CD4-positive, alpha-beta memory T cell (primary cell): ENCODE measurements around the gene FBXO28. TPM values are rescaled to one million over a fixed set of nuclear protein-coding genes. Genes with fewer than 3 reads are reported as not detected.
A peak's percentile ranks its signal among the peaks of the same experiment; 100 is the strongest.

Experiments used
- CTCF ChIA-PET: fragments of 350-600 bp; sonication (Branson Sonifier 250); formaldehyde crosslinking; loops from one replicate; lab custom pipeline; 2021; ENCODE audit warnings: inconsistent platforms; ENCODE audit not compliant: partially characterized antibody; lab: Charles Lee
- POLR2A ChIA-PET: fragments of 350-600 bp; sonication (Branson Sonifier 250); formaldehyde crosslinking; loops from one replicate; lab custom pipeline; 2021; ENCODE audit not compliant: partially characterized antibody; lab: Charles Lee
- DNase-seq, 5 donors: peaks; one replicate each; pipeline versions ENCODE4 v3.0.0 to v3.0.0-alpha.2; 2020 to 2022; ENCODE audit warnings: mixed read lengths in 1 of 5
- H3K27ac ChIP-seq: one replicate; pipeline ENCODE4 v1.7.0; 2013; ENCODE audit warnings: low read depth, low read length
- H3K27me3 ChIP-seq: 2 replicates; pipeline ENCODE4 v1.7.0; 2013; ENCODE audit warnings: mild to moderate bottlenecking, low read length, moderate library complexity; ENCODE audit not compliant: insufficient read depth
- H3K36me3 ChIP-seq: 2 replicates; pipeline ENCODE4 v1.7.0; 2013; ENCODE audit warnings: mild to moderate bottlenecking, low read length, moderate library complexity; ENCODE audit not compliant: insufficient read depth
- H3K4me1 ChIP-seq: 2 replicates; pipeline ENCODE4 v1.7.0; 2013; ENCODE audit warnings: mild to moderate bottlenecking, low read length, moderate library complexity; ENCODE audit not compliant: insufficient read depth
- H3K4me3 ChIP-seq, 2 donors: one replicate each; pipeline ENCODE4 v1.7.0; 2013; ENCODE audit warnings: low read length in 2 of 2, mild to moderate bottlenecking in 1 of 2
- H3K9me3 ChIP-seq, 2 donors: one replicate each; pipeline ENCODE4 v1.7.0; 2013; ENCODE audit warnings: low read length in 2 of 2, control low read depth in 1 of 2; ENCODE audit not compliant: control insufficient read depth in 1 of 2
- H3K27ac Mint-ChIP-seq, 7 donors: one replicate each; pipeline ENCODE4 v1.8.0; 2020 to 2021; ENCODE audit warnings: mixed read lengths in 7 of 7, mild to moderate bottlenecking in 6 of 7, inconsistent platforms in 3 of 7, moderate library complexity in 3 of 7
- H3K27me3 Mint-ChIP-seq, 2 donors: one replicate each; pipeline ENCODE4 v1.8.0; 2020 to 2021; ENCODE audit warnings: mixed read lengths in 2 of 2
- H3K36me3 Mint-ChIP-seq, 2 donors: one replicate each; pipeline ENCODE4 v1.8.0; 2020 to 2021; ENCODE audit warnings: mixed read lengths in 2 of 2, inconsistent platforms in 1 of 2, mild to moderate bottlenecking in 1 of 2
- H3K4me1 Mint-ChIP-seq, 4 donors: one replicate each; pipeline ENCODE4 v1.8.0; 2020 to 2021; ENCODE audit warnings: mixed read lengths in 4 of 4, mild to moderate bottlenecking in 1 of 4
- H3K4me3 Mint-ChIP-seq, 8 donors: one replicate each; pipeline ENCODE4 v1.8.0; 2020 to 2021; ENCODE audit warnings: mixed read lengths in 8 of 8, mild to moderate bottlenecking in 7 of 8, moderate library complexity in 6 of 8, inconsistent platforms in 3 of 8
- H3K9me3 Mint-ChIP-seq, 8 donors: one replicate each; pipeline ENCODE4 v1.8.0; 2020 to 2021; ENCODE audit warnings: mixed read lengths in 8 of 8, mild to moderate bottlenecking in 5 of 8, inconsistent platforms in 3 of 8, moderate library complexity in 1 of 8
- intact Hi-C: fragments of 100-400 bp; cut with micrococcal nuclease; formaldehyde crosslinking; loops from one replicate; pipeline ENCODE4 v1.15.1; 2023
- polyA plus RNA-seq, 2 donors: library from polyadenylated mRNA; unstranded; fragments of 300-500 nt; fragmentation: Illumina TruSeq; gene quantifications; one replicate each; pipeline ENCODE4 v1.2.3, GENCODE V29; 2021
- total RNA-seq, 2 experiments: library from RNA; stranded (reverse); gene quantifications; one replicate each; pipeline ENCODE4 v1.2.3, GENCODE V29; 2021

Gene FBXO28
- total and polyA plus RNA-seq, 4 experiments from 2014 or later, result 11.3 to 39.7 (median 27.9) TPM

- Mint-ChIP-seq H3K9me3 (no peaks in the 10 kb centered on the region), H3K27ac (no peak overlapping the region), H3K4me3 (no peak overlapping the region), H3K4me1 (peaks cover 0 to 4% (median 2%) of the 10 kb centered on the region in 4 donors), H3K36me3 (peaks cover 0 to 16% of the 10 kb centered on the region in 2 donors), H3K27me3 (no peaks in the 10 kb centered on the region)
- no peak for DNase-seq
- intact Hi-C loops, result no loop called here
- ChIA-PET CTCF (no interaction called here), POLR2A (no interaction called here)
- H3K27ac ChIP-seq, result no peak overlapping the region
- H3K36me3 ChIP-seq, result peaks cover 6% of the 10 kb centered on the region
- no peaks in the 10 kb centered on the region for H3K9me3 ChIP-seq
- no peaks in the 10 kb centered on the region for H3K27me3 ChIP-seq
- no peaks in the 10 kb centered on the region for H3K4me1 ChIP-seq
- no peak overlapping the region for H3K4me3 ChIP-seq
These were observed 49.4 kb downstream of the FBXO28 start for GRCh38 chr1:224163311-224163710.

- no peaks in the 10 kb centered on the region for H3K27me3 ChIP-seq
- Mint-ChIP-seq H3K27me3 (no peaks in the 10 kb centered on the region), H3K36me3 (no peaks in the 10 kb centered on the region), H3K9me3 (no peaks in the 10 kb centered on the region), H3K4me3 (peak overlapping the region; percentile 21 to 80 (median 58)), H3K4me1 (peaks cover 23 to 38% (median 29%) of the 10 kb centered on the region in 4 donors), H3K27ac (peak overlapping the region; percentile 54 to 91 (median 80))
- DNase-seq, result peak; percentile 62 to 76 (median 68)
- intact Hi-C loops, result loop anchor here (1.0 kb wide), 1 partner anchor 161 kb away; the partner anchor contains the start of gene NVL
- POLR2A ChIA-PET, result interaction anchor here (0.5 to 3.3 kb wide), 7 partner anchors 11 to 939 kb away, joined by 3 to 49 read pairs (median 3); partner anchors contain the start of genes DEGS1, NVL and WDR26
- H3K4me1 ChIP-seq, result peaks cover 29% of the 10 kb centered on the region
- H3K36me3 ChIP-seq, result no peaks in the 10 kb centered on the region
- H3K27ac ChIP-seq, result no peak overlapping the region
- H3K4me3 ChIP-seq, result no peak overlapping the region
- CTCF ChIA-PET, result interaction anchor here (0.6 to 1.7 kb wide), 11 partner anchors 12 to 202 kb away, joined by 3 to 6 read pairs (median 4); partner anchors contain the start of gene DEGS1
- no peaks in the 10 kb centered on the region for H3K9me3 ChIP-seq
These were observed 55.0 kb downstream of the FBXO28 start for GRCh38 chr1:224168859-224169380.

- Mint-ChIP-seq H3K4me3 (peak overlapping the region in 6 of 8 donors; percentile 4 to 80 (median 68)), H3K27ac (peak overlapping the region in 5 of 7 donors; percentile 71 to 83 (median 77)), H3K27me3 (no peaks in the 10 kb centered on the region), H3K36me3 (no peaks in the 10 kb centered on the region), H3K9me3 (no peaks in the 10 kb centered on the region), H3K4me1 (peaks cover 22 to 35% (median 29%) of the 10 kb centered on the region in 4 donors)
- Histone ChIP-seq H3K27ac (no peak overlapping the region), H3K9me3 (no peaks in the 10 kb centered on the region), H3K4me1 (peaks cover 29% of the 10 kb centered on the region), H3K36me3 (no peaks in the 10 kb centered on the region), H3K4me3 (no peak overlapping the region), H3K27me3 (no peaks in the 10 kb centered on the region)
- DNase-seq, result no peak
- ChIA-PET POLR2A (interaction anchor here (0.5 to 3.3 kb wide), 8 partner anchors 10 to 940 kb away, joined by 3 to 49 read pairs (median 3); partner anchors contain the start of genes DEGS1, NVL and WDR26), CTCF (interaction anchor here (0.6 to 1.7 kb wide), 18 partner anchors 8 to 164 kb away, joined by 3 to 10 read pairs (median 4); partner anchors contain the start of gene DEGS1)
- intact Hi-C loops, result loop anchor here (1.0 kb wide), 2 partner anchors 13 to 161 kb away; partner anchors contain the start of gene NVL
These were observed 55.9 kb downstream of the FBXO28 start for GRCh38 chr1:224169718-224170270.

GRCh38 chr1:224170343-224170742 is 56.4 kb downstream of the FBXO28 start:
- intact Hi-C loops, result loop anchor here (1.0 kb wide), 1 partner anchor 12 kb away; no protein-coding TSS in a partner anchor
- H3K4me3 ChIP-seq, result no peak overlapping the region
- no peaks in the 10 kb centered on the region for H3K9me3 ChIP-seq
- Mint-ChIP-seq H3K9me3 (no peaks in the 10 kb centered on the region), H3K27ac (peak overlapping the region in 6 of 7 donors; percentile 18 to 92 (median 76)), H3K27me3 (no peaks in the 10 kb centered on the region), H3K4me3 (peak overlapping the region in 7 of 8 donors; percentile 54 to 80 (median 70)), H3K4me1 (peaks cover 21 to 35% (median 29%) of the 10 kb centered on the region in 4 donors), H3K36me3 (no peaks in the 10 kb centered on the region)
- H3K27me3 ChIP-seq, result no peaks in the 10 kb centered on the region
- no peak for DNase-seq
- H3K27ac ChIP-seq, result no peak overlapping the region
- no peaks in the 10 kb centered on the region for H3K36me3 ChIP-seq
- ChIA-PET POLR2A (interaction anchor here (1.0 to 3.3 kb wide), 4 partner anchors 13 to 161 kb away, joined by 3 to 49 read pairs (median 4); partner anchors contain the start of genes DEGS1 and NVL), CTCF (interaction anchor here (0.6 to 1.7 kb wide), 16 partner anchors 8 to 1741 kb away, joined by 3 to 10 read pairs (median 4); partner anchors contain the start of gene DEGS1)
- peaks cover 29% of the 10 kb centered on the region for H3K4me1 ChIP-seq

- ChIA-PET CTCF (interaction anchor here (0.7 to 1.7 kb wide), 16 partner anchors 8 to 1740 kb away, joined by 3 to 10 read pairs (median 3); partner anchors contain the start of gene DEGS1), POLR2A (interaction anchor here (1.0 to 3.3 kb wide), 2 partner anchors 12 to 161 kb away, joined by 3 to 49 read pairs; partner anchors contain the start of gene DEGS1)
- Histone ChIP-seq H3K4me1 (peaks cover 29% of the 10 kb centered on the region), H3K27ac (no peak overlapping the region), H3K36me3 (no peaks in the 10 kb centered on the region), H3K4me3 (no peak overlapping the region), H3K9me3 (no peaks in the 10 kb centered on the region), H3K27me3 (no peaks in the 10 kb centered on the region)
- Mint-ChIP-seq H3K4me1 (peaks cover 21 to 35% (median 29%) of the 10 kb centered on the region in 4 donors), H3K9me3 (no peaks in the 10 kb centered on the region), H3K4me3 (peak overlapping the region in 7 of 8 donors; percentile 54 to 80 (median 70)), H3K27me3 (no peaks in the 10 kb centered on the region), H3K27ac (peak overlapping the region in 6 of 7 donors; percentile 24 to 92 (median 78)), H3K36me3 (no peaks in the 10 kb centered on the region)
- intact Hi-C loops, result loop anchor here (1.0 kb wide), 1 partner anchor 11 kb away; no protein-coding TSS in a partner anchor
- peak; percentile 56 to 62 (median 58) for DNase-seq
These were observed 57.0 kb downstream of the FBXO28 start for GRCh38 chr1:224170748-224171478.

GRCh38 chr1:224172229-224172628 is 58.3 kb downstream of the FBXO28 start:
- CTCF ChIA-PET, result interaction anchor here (1.0 to 1.2 kb wide), 4 partner anchors 20 to 73 kb away, joined by 3 to 4 read pairs (median 3); no protein-coding TSS in a partner anchor
- H3K27me3 ChIP-seq, result no peaks in the 10 kb centered on the region
- Mint-ChIP-seq H3K27me3 (no peaks in the 10 kb centered on the region), H3K4me3 (no peak overlapping the region), H3K9me3 (no peaks in the 10 kb centered on the region), H3K4me1 (peaks cover 21 to 35% (median 29%) of the 10 kb centered on the region in 4 donors), H3K27ac (peak overlapping the region in 2 of 7 donors; percentile 7 to 92), H3K36me3 (no peaks in the 10 kb centered on the region)
- H3K4me1 ChIP-seq, result peaks cover 29% of the 10 kb centered on the region
- H3K9me3 ChIP-seq, result no peaks in the 10 kb centered on the region
- H3K27ac ChIP-seq, result no peak overlapping the region
- POLR2A ChIA-PET, result no interaction called here
- no peak for DNase-seq
- no peaks in the 10 kb centered on the region for H3K36me3 ChIP-seq
- H3K4me3 ChIP-seq, result no peak overlapping the region
- intact Hi-C loops, result no loop called here
